Adrenal gland (tissue), 12 donors: ENCODE data around the gene ACADM. TPM values are rescaled to one million over a fixed set of nuclear protein-coding genes. Genes with fewer than 3 reads are reported as not detected.
"Not testable (repeated sequence)": the region's sequence is repeated elsewhere in the genome, so short reads cannot be mapped to it uniquely, and the experiment has no call there.

Source experiments
- DNase-seq, 7 donors: peaks; one replicate each; pipeline ENCODE4 v3.0.0-alpha.2; 2019 to 2020
- H3K27ac ChIP-seq, 5 donors: fragments of 200-600 bp; sonication (generic) in 4 of 5; 1 replicate in 3 of 5; 2 replicates in 2 of 5; pipeline versions ENCODE4 v1.5.1 to v1.8.0; 2016 to 2020; ENCODE audit warnings: mild to moderate bottlenecking in 1 of 5
- H3K27me3 ChIP-seq: fragments of 200-600 bp; 2 replicates; pipeline ENCODE4 v1.8.0; 2021
- H3K36me3 ChIP-seq, 2 donors: fragments of 200-600 bp; replicated peaks in 1 of 2; 1 replicate in 1 of 2; 2 replicates in 1 of 2; pipeline versions ENCODE4 v1.5.1 to v1.8.0; 2018 to 2022
- H3K4me1 ChIP-seq, 2 donors: fragments of 200-600 bp; replicated peaks in 1 of 2; 1 replicate in 1 of 2; 2 replicates in 1 of 2; pipeline versions ENCODE4 v1.5.1 to v1.8.0; 2018 to 2021
- H3K4me3 ChIP-seq, 4 donors: fragments of 200-600 bp; sonication (generic) in 3 of 4; one replicate each; pipeline ENCODE4 v1.5.1; 2016 to 2018
- H3K9me3 ChIP-seq, 3 donors: fragments of 200-600 bp; sonication (generic) in 1 of 3; replicated peaks in 1 of 3; 1 replicate in 2 of 3; 2 replicates in 1 of 3; pipeline versions ENCODE4 v1.5.1 to v1.8.0; 2016 to 2021
- CTCF ChIP-seq, 6 experiments: fragments of 450-650 bp in 4 of 6; fragments of 200-600 bp in 2 of 6; sonication (generic) in 1 of 6; IDR thresholded peaks; 1 replicate in 5 of 6; 2 replicates in 1 of 6; pipeline versions ENCODE4 v1.5.1 to v1.8.0; 2016 to 2021; ENCODE audit warnings: antibody characterized with exemption in 6 of 6, mild to moderate bottlenecking in 2 of 6, moderate library complexity in 1 of 6
- POLR2A ChIP-seq, 2 donors: fragments of 450-650 bp; IDR thresholded peaks; one replicate each; pipeline ENCODE4 v1.6.1; 2017; ENCODE audit warnings: antibody characterized with exemption in 2 of 2, mild to moderate bottlenecking in 2 of 2, moderate library complexity in 1 of 2
- WGBS, 4 donors: extraction: QIAGEN DNeasy Blood & Tissue Kit in 2 of 4; methylation state at CpG; one replicate each; pipeline versions ENCODE4 v1.1.5 to v1.1.7; 2013 to 2017; 5-methylcytosine and 5-hydroxymethylcytosine counted together
- intact Hi-C, 2 donors: fragments of 100-400 bp; cut with DNase I; formaldehyde crosslinking; loops; one replicate each; pipeline versions ENCODE4 v1.14.1 to v1.15.0; 2022 to 2023
- polyA plus RNA-seq, 3 donors: library from polyadenylated mRNA; stranded (reverse); fragments of 200-250 nt in 2 of 3; fragments of 350-450 nt in 1 of 3; fragmentation: Illumina TruSeq in 1 of 3; extraction: RNeasy Lipid Tissue Mini Kit (QIAGEN cat#74804) in 1 of 3; gene quantifications; one replicate each; pipeline ENCODE4 v1.2.3, GENCODE V29; 2013 to 2014
- total RNA-seq, 9 donors: library from RNA; depleted of rRNA in 4 of 9; stranded (reverse); fragments of >200 nt in 4 of 9; fragments of 120-200 nt in 1 of 9; fragmentation: NEBNext Ultra II Directional in 1 of 9; extraction: Animal tissue kit (Norgen Biotek cat#: 25700) in 1 of 9; gene quantifications; one replicate each; pipeline versions ENCODE4 v1.1.0 to v1.2.4, GENCODE V29; 2013 to 2023
- donor health status: healthy with polysubstance abuse.
- donor health status: Bipolar disorder and iron deficiency.
- donor health status: DM: yes; HTN: yes; CAD: no.
- donor health status: DM: no; HTN: no; CAD: no.
- donor health status: DM: no; HTN: no; CAD: no.
- donor health status: DM: yes; HTN: yes; CAD: no.

Gene ACADM
- total and polyA plus RNA-seq, 12 donors, result 23.1 to 208 (median 101) TPM

DNA sequence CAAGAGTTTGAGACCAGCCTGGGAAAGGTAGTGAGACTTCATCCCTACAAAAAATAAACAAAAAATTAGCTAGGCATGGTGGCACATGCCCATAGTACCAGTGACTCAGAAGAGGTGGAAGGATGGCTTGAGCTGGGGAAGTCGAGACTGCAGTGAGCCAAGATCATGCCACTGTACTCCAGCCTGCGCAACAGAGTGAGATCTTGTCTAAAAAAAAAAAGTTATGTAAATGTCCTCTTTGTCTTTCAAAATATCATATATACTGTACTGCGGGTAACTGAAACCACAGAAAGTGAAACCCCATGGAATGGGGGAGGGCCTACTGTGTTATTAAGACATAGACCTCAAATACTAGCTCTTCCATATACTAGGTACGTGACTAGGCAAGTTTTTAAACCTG lies 20.8 kb downstream of the ACADM start:
- H3K9me3 ChIP-seq, result no peaks in the 10 kb centered on the region
- no peak overlapping the region for H3K4me3 ChIP-seq
- 63 to 87% (median 83%) methylated on average over 4 of the region's 4 CpGs for WGBS, 4 donors
- intact Hi-C loops, result no loop called here
- H3K4me1 ChIP-seq, result no peaks in the 10 kb centered on the region
- no peak for TF ChIP-seq POLR2A (IDR thresholded peaks at IDR 0.05)
- no peak for TF ChIP-seq CTCF (IDR thresholded peaks at IDR 0.05)
- no peak for DNase-seq
- no peaks in the 10 kb centered on the region for H3K27me3 ChIP-seq
- peaks cover 0 to 43% of the 10 kb centered on the region in 2 donors for H3K36me3 ChIP-seq
- H3K27ac ChIP-seq, result no peak overlapping the region

GRCh38 chr1:75757210-75757609 lies 32.7 kb downstream of the ACADM start:
- H3K36me3 ChIP-seq, result peaks cover 0 to 18% of the 10 kb centered on the region in 2 donors
- intact Hi-C loops, result not testable (repeated sequence)

DNA sequence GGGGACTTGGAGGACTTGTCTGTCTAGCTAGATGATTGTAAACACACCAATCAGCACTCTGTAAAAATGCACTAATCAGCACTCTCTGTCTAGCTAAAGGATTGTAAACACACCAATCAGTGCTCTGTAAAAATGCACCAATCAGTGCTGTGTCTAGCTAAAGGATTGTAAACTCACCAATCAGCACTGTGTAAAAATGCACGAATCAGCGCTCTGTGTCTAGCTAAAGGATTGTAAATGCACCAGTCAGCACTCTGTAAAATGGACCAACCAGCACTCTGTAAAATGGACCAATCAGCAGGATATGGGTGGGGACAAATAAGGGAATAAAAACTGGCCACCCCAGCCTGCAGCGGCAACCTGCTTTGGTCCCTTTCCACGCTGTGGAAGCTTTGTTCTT lies 34.0 kb downstream of the ACADM start:
- WGBS, 4 donors, result 79 to 100% (median 91%) methylated on average over 4 of the region's 4 CpGs

More at GRCh38 chr1:75757210-75757609, 32.7 kb downstream of the ACADM start:
- DNase-seq, H3K9me3 ChIP-seq, H3K27ac ChIP-seq, H3K27me3 ChIP-seq, H3K4me3 ChIP-seq, H3K4me1 ChIP-seq: not testable (repeated sequence)

DNA sequence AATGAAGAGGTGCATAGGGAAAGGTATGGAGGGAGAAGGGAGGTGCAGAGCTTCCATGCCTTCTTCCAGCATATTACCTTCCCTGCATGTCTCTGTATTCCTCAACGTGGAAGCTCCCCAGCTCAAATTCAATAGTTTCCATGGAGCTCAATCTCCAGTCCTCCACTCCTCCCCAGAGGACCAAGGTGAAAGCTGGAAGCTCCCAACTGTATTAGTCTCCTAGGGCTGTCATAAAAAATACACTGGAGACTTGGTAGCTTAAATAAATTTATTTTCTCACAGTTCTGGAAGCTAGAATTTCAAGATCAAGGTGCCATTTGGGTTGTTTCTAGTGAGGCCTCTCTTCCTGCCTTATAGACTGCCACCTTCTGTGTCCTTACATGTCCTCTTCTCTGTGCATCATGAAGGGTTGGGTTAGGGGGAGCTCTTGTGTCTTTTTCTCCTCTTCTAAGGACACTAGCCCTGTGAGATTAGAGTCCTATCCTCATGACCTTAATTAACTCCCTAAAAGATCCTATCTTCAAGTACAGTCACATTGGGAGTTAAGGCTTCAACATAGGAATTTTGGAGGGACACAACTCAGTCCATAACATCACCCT lies 39.6 kb downstream of the ACADM start:
- no peak for DNase-seq
- WGBS, 4 donors, result 75 to 95% (median 80%) methylated on average over 1 of the region's 1 CpG
- intact Hi-C loops, result no loop called here
- Histone ChIP-seq H3K4me1 (no peaks in the 10 kb centered on the region), H3K27ac (no peak overlapping the region), H3K36me3 (no peaks in the 10 kb centered on the region), H3K9me3 (no peaks in the 10 kb centered on the region), H3K27me3 (no peaks in the 10 kb centered on the region), H3K4me3 (no peak overlapping the region)
- TF ChIP-seq CTCF (IDR thresholded peaks at IDR 0.05) (no peak), POLR2A (IDR thresholded peaks at IDR 0.05) (no peak)

More for the DNA sequence above, 34.0 kb downstream of the ACADM start:
- H3K9me3 ChIP-seq, H3K4me3 ChIP-seq, intact Hi-C loops, H3K27me3 ChIP-seq, DNase-seq, H3K27ac ChIP-seq, H3K4me1 ChIP-seq: not testable (repeated sequence)
- peaks cover 0 to 15% of the 10 kb centered on the region in 2 donors for H3K36me3 ChIP-seq

DNA sequence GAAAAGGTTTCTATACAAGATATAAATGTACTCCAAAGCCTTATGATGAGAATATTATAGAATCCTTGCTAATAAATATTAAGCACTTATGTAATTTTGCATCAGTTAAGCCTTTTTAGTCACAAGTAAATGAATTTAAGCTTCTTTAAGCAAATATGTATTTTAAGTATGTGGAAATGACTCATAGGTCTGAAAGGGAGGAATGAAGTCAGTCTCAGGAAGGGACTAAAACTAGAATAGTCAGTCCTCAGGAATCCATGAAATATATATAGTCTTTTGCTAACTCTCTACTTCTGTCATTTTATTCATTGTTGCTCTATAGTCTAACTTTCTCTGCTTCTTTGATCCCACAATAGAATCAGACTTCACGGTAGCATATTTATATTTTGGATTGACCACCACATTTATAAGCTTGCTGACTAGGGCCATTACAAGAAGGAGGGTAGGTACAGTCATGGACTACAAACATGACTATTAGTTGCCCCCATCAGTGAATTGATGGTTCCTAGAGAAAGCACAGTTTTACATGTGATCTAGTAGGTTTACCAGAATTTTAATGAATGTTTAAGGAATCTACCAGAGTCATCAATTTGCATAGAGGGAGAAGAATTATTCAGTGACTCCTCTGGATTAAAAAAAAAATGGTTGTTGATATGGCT lies 41.3 kb downstream of the ACADM start:
- H3K27me3 ChIP-seq, result no peaks in the 10 kb centered on the region
- H3K27ac ChIP-seq, result no peak overlapping the region
- intact Hi-C loops, result no loop called here
- H3K4me1 ChIP-seq, result no peaks in the 10 kb centered on the region
- TF ChIP-seq CTCF (IDR thresholded peaks at IDR 0.05) (no peak), POLR2A (IDR thresholded peaks at IDR 0.05) (no peak)
- no peak for DNase-seq
- H3K36me3 ChIP-seq, result no peaks in the 10 kb centered on the region
- no peaks in the 10 kb centered on the region for H3K9me3 ChIP-seq
- 88 to 95% (median 94%) methylated on average over 1 of the region's 1 CpG for WGBS, 4 donors
- no peak overlapping the region for H3K4me3 ChIP-seq
